Thyroid gland (tissue), 4 donors: ENCODE measurements around the gene FLOT1. TPM values are rescaled to one million over a fixed set of nuclear protein-coding genes. Genes with fewer than 3 reads are reported as not detected.

Experiments used
- DNase-seq, 2 donors: peaks; one replicate each; pipeline ENCODE4 v3.0.0-alpha.2; 2019
- H3K27ac ChIP-seq, 3 donors: fragments of 200-600 bp; sonication (generic); 1 replicate in 2 of 3; 2 replicates in 1 of 3; pipeline ENCODE4 v1.5.1; 2016 to 2019; ENCODE audit warnings: mild to moderate bottlenecking in 1 of 3, moderate library complexity in 1 of 3
- H3K27me3 ChIP-seq: fragments of 200-600 bp; sonication (generic); one replicate; pipeline ENCODE4 v1.5.1; 2019
- H3K36me3 ChIP-seq, 2 donors: fragments of 200-600 bp; sonication (generic); one replicate each; pipeline ENCODE4 v1.5.1; 2016 to 2019
- H3K4me1 ChIP-seq, 2 donors: fragments of 200-600 bp; sonication (generic); one replicate each; pipeline ENCODE4 v1.5.1; 2017 to 2019
- H3K4me3 ChIP-seq, 3 donors: fragments of 200-600 bp; sonication (generic); replicated peaks in 1 of 3; 1 replicate in 2 of 3; 2 replicates in 1 of 3; pipeline ENCODE4 v1.5.1; 2016; ENCODE audit warnings: mild to moderate bottlenecking in 1 of 3
- H3K9me3 ChIP-seq: fragments of 200-600 bp; sonication (generic); one replicate; pipeline ENCODE4 v1.5.1; 2017
- CTCF ChIP-seq, 6 experiments: fragments of 200-600 bp in 3 of 6; fragments of 450-650 bp in 3 of 6; sonication (generic) in 3 of 6; IDR thresholded peaks; one replicate each; pipeline ENCODE4 v1.5.1; 2016 to 2019; ENCODE audit warnings: antibody characterized with exemption in 6 of 6, mild to moderate bottlenecking in 2 of 6, inconsistent platforms in 1 of 6, moderate library complexity in 1 of 6
- POLR2A ChIP-seq, 2 donors: fragments of 450-650 bp; IDR thresholded peaks; one replicate each; pipeline ENCODE4 v1.6.1; 2017; ENCODE audit warnings: antibody characterized with exemption in 2 of 2, mild to moderate bottlenecking in 2 of 2, moderate library complexity in 1 of 2
- WGBS, 2 donors: methylation state at CpG; one replicate each; pipeline ENCODE4 v1.1.5; 2017; 5-methylcytosine and 5-hydroxymethylcytosine counted together
- intact Hi-C: fragments of 100-400 bp; cut with DNase I; formaldehyde crosslinking; loops from one replicate; pipeline ENCODE4 v1.15.1; 2023
- total RNA-seq, 4 donors: library from RNA; depleted of rRNA; stranded (reverse); fragments of >200 nt; gene quantifications; one replicate each; pipeline ENCODE4 v1.2.3, GENCODE V29; 2016

Gene FLOT1
- total RNA-seq, 4 donors from 2014 or later = 134 to 160 (median 144) TPM

- Histone ChIP-seq H3K4me3 (peak overlapping the region in 1 of 3 donors; percentile 81), H3K27ac (peak overlapping the region; percentile 93 to 98 (median 95)), H3K4me1 (peaks cover 24 to 52% of the 10 kb centered on the region in 2 donors), H3K9me3 (no peaks in the 10 kb centered on the region), H3K27me3 (no peaks in the 10 kb centered on the region), H3K36me3 (no peaks in the 10 kb centered on the region)
- 60 to 67% methylated on average over 28 to 29 of the region's 29 CpGs for WGBS, 2 donors
- intact Hi-C loops = no loop called here
- TF ChIP-seq POLR2A (IDR thresholded peaks at IDR 0.05) (no peak), CTCF (IDR thresholded peaks at IDR 0.05) (no peak)
- no peak for DNase-seq
These were observed 57.1 kb downstream of the FLOT1 start for GRCh38 chr6:30685157-30686008.

- TF ChIP-seq CTCF (IDR thresholded peaks at IDR 0.05) = no peak
- no peak for TF ChIP-seq POLR2A (IDR thresholded peaks at IDR 0.05)
- Histone ChIP-seq H3K9me3 (no peaks in the 10 kb centered on the region), H3K27ac (peak overlapping the region; percentile 93 to 98 (median 95)), H3K27me3 (no peaks in the 10 kb centered on the region), H3K4me3 (peak overlapping the region in 1 of 3 donors; percentile 81), H3K36me3 (no peaks in the 10 kb centered on the region), H3K4me1 (peaks cover 20 to 52% of the 10 kb centered on the region in 2 donors)
- 50 to 68% methylated on average over 13 to 19 of the region's 21 CpGs for WGBS, 2 donors
- no peak for DNase-seq
- intact Hi-C loops = no loop called here
These were observed 57.9 kb downstream of the FLOT1 start for GRCh38 chr6:30684386-30685156.

- peak overlapping the region; percentile 60 to 98 (median 93) for H3K27ac ChIP-seq
- TF ChIP-seq CTCF (IDR thresholded peaks at IDR 0.05) (no peak), POLR2A (IDR thresholded peaks at IDR 0.05) (no peak)
- intact Hi-C loops = no loop called here
- H3K27me3 ChIP-seq = no peaks in the 10 kb centered on the region
- H3K4me3 ChIP-seq = peak overlapping the region in 1 of 3 donors; percentile 81
- H3K36me3 ChIP-seq = no peaks in the 10 kb centered on the region
- peaks cover 20 to 53% of the 10 kb centered on the region in 2 donors for H3K4me1 ChIP-seq
- DNase-seq = no peak
- H3K9me3 ChIP-seq = no peaks in the 10 kb centered on the region
- WGBS, 2 donors = 46 to 68% methylated on average over 2 of the region's 2 CpGs
These were observed 58.5 kb downstream of the FLOT1 start for GRCh38 chr6:30683980-30684338.

GRCh38 chr6:30683183-30683979, 59.1 kb downstream of the FLOT1 start:
- H3K4me1 ChIP-seq = peaks cover 20 to 48% of the 10 kb centered on the region in 2 donors
- intact Hi-C loops = no loop called here
- peak overlapping the region in 2 of 3 donors; percentile 14 to 81 for H3K4me3 ChIP-seq
- H3K27me3 ChIP-seq = no peaks in the 10 kb centered on the region
- H3K9me3 ChIP-seq = no peaks in the 10 kb centered on the region
- peak overlapping the region; percentile 60 to 98 (median 93) for H3K27ac ChIP-seq
- no peak for DNase-seq
- WGBS, 2 donors = 40 to 42% methylated on average over 7 of the region's 7 CpGs
- no peaks in the 10 kb centered on the region for H3K36me3 ChIP-seq
- TF ChIP-seq POLR2A (IDR thresholded peaks at IDR 0.05) (no peak), CTCF (IDR thresholded peaks at IDR 0.05) (no peak)
